Coronary artery (tissue), 2 donors: ENCODE measurements around the gene FAM53C.

Experiments
- DNase-seq: peaks from one replicate; pipeline ENCODE4 v3.0.0-alpha.2; 2017; ENCODE audit warnings: low spot score
- H3K27ac ChIP-seq, 2 donors: fragments of 200-600 bp; sonication (generic); one replicate each; pipeline ENCODE4 v1.5.1; 2016 to 2019
- H3K4me3 ChIP-seq: fragments of 200-600 bp; sonication (generic); 2 replicates; pipeline ENCODE4 v1.5.1; 2016; ENCODE audit warnings: mild to moderate bottlenecking, moderate library complexity
- CTCF ChIP-seq: fragments of 200-600 bp; sonication (generic); IDR thresholded peaks from one replicate; pipeline ENCODE4 v1.5.1; 2019; ENCODE audit warnings: antibody characterized with exemption

Gene FAM53C

GRCh38 chr5:138330813-138331448, 7.1 kb upstream of the FAM53C start:
- Histone ChIP-seq H3K27ac (no peak overlapping the region), H3K4me3 (peak overlapping the region; percentile 68)
- TF ChIP-seq CTCF = no peak
- DNase-seq = no peak

GRCh38 chr5:138331449-138332368, 6.4 kb upstream of the FAM53C start, which contains the start of gene CDC25C:
CDC25C (minus strand) TSS chr5:138331804; CDS start chr5:138331180, 624 bp downstream.
- no peak within 1 kb of the TSS for H3K27ac ChIP-seq
- DNase-seq = peak; percentile 99
- no peak for TF ChIP-seq CTCF
- H3K4me3 ChIP-seq = peak within 1 kb of the TSS; percentile 68

GRCh38 chr5:138334867-138335447, 3.1 kb upstream of the FAM53C start:
- no peak for TF ChIP-seq CTCF
- no peak overlapping the region for H3K27ac ChIP-seq
- H3K4me3 ChIP-seq = no peak overlapping the region
- DNase-seq = no peak

GRCh38 chr5:138336952-138337684, 948 bp upstream of the FAM53C start:
- peak overlapping the region; percentile 93 to 98 for H3K27ac ChIP-seq
- TF ChIP-seq CTCF = no peak

GRCh38 chr5:138338411-138339090, 485 bp downstream of the FAM53C start:
- TF ChIP-seq CTCF = no peak
- DNase-seq = no peak
- Histone ChIP-seq H3K27ac (peak overlapping the region; percentile 93 to 98), H3K4me3 (peak overlapping the region; percentile 86)

More at GRCh38 chr5:138336952-138337684, 948 bp upstream of the FAM53C start:
- H3K4me3 ChIP-seq = peak overlapping the region; percentile 86
- DNase-seq = no peak

- peak overlapping the region; percentile 93 to 98 for H3K27ac ChIP-seq
- TF ChIP-seq CTCF = no peak
- no peak for DNase-seq
- peak overlapping the region; percentile 86 for H3K4me3 ChIP-seq
These were observed 1.0 kb downstream of the FAM53C start for GRCh38 chr5:138339091-138339456.
